ENCODE measurements around the gene SLC7A11. TPM values are rescaled to one million over a fixed set of nuclear protein-coding genes. Genes with fewer than 3 reads are reported as not detected.

The SLC7A11 gene
- total RNA-seq, 2 donors from 2014 or later, result 1.5 to 5.0 TPM

DNA sequence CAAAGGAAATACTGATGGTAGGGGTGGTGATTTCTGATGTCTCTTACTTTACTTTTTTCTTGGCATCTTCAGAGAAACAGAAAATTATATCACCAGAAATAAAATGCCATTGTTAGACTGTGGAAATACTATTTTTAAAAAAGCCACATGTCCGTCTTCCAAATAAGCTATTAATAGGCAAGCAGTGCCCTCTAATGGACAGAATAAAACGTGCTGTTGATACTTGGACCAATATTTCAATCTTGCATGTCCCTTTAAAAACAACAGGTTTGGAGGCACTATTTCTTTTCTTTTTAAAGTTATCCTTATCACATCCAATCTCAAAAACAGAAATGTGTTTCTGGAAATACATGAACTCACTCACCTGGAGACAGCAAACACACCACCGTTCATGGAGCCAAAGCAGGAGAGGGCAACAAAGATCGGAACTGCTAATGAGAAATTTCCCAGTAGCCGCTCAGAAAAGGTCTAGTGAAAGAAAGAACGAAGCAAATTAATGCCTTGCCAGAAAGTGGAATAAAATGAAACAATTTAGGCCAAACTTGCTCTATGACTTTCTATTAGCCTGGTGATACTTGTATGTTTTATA lies 59.2 kb downstream of the SLC7A11 start:
- Histone ChIP-seq H3K36me3 (no peaks in the 10 kb centered on the region), H3K4me3 (no peak overlapping the region), H3K9me3 (no peaks in the 10 kb centered on the region), H3K27me3 (no peaks in the 10 kb centered on the region), H3K27ac (peak overlapping the region; percentile 40 to 77), H3K4me1 (peaks cover 0 to 35% of the 10 kb centered on the region in 2 donors)
- no peak for DNase-seq (ENCODE audit: low spot score)
- TF ChIP-seq, protein P1, sequence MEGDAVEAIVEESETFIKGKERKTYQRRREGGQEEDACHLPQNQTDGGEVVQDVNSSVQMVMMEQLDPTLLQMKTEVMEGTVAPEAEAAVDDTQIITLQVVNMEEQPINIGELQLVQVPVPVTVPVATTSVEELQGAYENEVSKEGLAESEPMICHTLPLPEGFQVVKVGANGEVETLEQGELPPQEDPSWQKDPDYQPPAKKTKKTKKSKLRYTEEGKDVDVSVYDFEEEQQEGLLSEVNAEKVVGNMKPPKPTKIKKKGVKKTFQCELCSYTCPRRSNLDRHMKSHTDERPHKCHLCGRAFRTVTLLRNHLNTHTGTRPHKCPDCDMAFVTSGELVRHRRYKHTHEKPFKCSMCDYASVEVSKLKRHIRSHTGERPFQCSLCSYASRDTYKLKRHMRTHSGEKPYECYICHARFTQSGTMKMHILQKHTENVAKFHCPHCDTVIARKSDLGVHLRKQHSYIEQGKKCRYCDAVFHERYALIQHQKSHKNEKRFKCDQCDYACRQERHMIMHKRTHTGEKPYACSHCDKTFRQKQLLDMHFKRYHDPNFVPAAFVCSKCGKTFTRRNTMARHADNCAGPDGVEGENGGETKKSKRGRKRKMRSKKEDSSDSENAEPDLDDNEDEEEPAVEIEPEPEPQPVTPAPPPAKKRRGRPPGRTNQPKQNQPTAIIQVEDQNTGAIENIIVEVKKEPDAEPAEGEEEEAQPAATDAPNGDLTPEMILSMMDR (IDR thresholded peaks at IDR 0.05), result peak; percentile 53 to 79

DNA sequence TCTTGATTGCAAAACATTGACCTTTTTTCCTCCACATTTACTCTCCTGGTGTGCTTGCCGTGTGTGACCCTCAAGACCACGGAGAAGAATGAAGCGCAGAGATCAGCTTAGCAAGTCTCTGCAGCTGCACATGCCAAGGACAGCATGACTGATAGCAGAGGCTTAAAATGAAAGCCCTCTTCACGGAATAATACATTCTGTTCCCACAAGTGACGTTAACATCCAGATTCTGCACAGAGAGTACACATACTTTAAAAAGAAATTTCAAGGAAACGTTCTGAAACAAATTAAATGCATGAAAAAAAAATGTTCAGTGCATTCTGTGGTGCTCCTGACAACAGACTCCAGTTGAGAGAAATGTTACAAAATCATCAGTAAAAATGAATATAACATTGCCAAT lies 60.9 kb downstream of the SLC7A11 start:
- H3K4me3 ChIP-seq, result no peak overlapping the region
- H3K4me1 ChIP-seq, result peaks cover 0 to 35% of the 10 kb centered on the region in 2 donors
- no peaks in the 10 kb centered on the region for H3K9me3 ChIP-seq
- no peaks in the 10 kb centered on the region for H3K27me3 ChIP-seq
- TF ChIP-seq, protein P1 (IDR thresholded peaks at IDR 0.05), result no peak
- no peak for DNase-seq (ENCODE audit: low spot score)
- H3K27ac ChIP-seq, result peak overlapping the region; percentile 40 to 77
- H3K36me3 ChIP-seq, result no peaks in the 10 kb centered on the region

DNA sequence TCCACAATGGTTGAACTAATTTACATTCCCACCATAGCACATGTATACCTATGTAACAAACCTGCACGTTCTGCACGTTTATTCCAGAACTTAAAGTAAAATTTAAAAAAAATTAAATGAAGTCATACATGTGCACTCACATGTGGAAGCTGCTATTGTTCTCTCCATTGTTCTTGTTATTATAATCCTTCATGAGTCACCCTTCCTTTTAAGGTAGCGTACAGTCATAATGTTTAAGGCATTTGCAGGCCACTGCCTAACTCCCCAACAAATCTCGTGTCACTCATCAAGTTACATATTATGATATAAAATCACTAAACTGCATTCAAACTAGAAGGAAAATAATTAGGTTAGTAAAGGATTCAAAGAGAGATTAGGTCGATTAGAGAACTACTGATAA lies 63.6 kb downstream of the SLC7A11 start:
- no peaks in the 10 kb centered on the region for H3K27me3 ChIP-seq
- TF ChIP-seq, protein P1 (IDR thresholded peaks at IDR 0.05), result no peak
- H3K27ac ChIP-seq, result no peak overlapping the region
- H3K4me3 ChIP-seq, result no peak overlapping the region
- DNase-seq (ENCODE audit: low spot score), result no peak
- H3K9me3 ChIP-seq, result no peaks in the 10 kb centered on the region
- no peaks in the 10 kb centered on the region for H3K36me3 ChIP-seq
- H3K4me1 ChIP-seq, result peaks cover 0 to 33% of the 10 kb centered on the region in 2 donors

DNA sequence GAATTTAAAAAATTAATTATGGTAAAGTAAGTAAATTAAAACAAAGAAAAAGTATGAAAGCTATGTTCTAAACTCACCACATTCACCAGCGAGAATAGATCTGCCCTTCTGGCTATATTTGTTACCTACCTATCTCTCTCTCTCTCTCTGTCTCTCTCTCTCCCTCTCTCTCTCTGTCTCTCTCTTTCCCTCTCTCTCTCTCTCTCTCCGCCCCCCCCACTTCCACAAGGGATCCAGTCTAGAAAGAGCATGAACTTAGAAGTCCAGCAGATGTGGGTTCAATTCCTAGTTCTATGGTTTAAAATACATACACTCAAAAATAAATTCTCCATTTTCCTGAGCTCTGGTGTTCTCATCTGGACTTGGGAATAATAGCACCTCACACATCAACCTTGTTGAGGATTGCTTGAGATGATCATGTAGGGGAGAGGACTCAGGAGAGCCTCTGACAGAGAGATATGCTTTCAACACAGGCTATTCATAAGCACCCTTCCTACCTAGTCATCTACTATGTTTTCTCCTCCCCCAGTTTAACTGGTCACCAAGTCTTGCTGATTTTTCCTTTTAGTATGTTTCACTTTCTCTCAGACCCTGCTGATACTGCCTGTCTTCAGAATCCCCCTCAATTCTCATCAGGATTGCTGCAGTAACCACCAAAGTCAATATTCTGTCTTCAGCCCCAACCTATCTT lies 64.7 kb downstream of the SLC7A11 start:
- no peak overlapping the region for H3K27ac ChIP-seq
- H3K4me1 ChIP-seq, result peaks cover 0 to 27% of the 10 kb centered on the region in 2 donors
- TF ChIP-seq, protein P1 (IDR thresholded peaks at IDR 0.05), result no peak
- no peaks in the 10 kb centered on the region for H3K36me3 ChIP-seq
- H3K4me3 ChIP-seq, result no peak overlapping the region
- no peaks in the 10 kb centered on the region for H3K9me3 ChIP-seq
- no peak for DNase-seq (ENCODE audit: low spot score)
- H3K27me3 ChIP-seq, result no peaks in the 10 kb centered on the region

DNA sequence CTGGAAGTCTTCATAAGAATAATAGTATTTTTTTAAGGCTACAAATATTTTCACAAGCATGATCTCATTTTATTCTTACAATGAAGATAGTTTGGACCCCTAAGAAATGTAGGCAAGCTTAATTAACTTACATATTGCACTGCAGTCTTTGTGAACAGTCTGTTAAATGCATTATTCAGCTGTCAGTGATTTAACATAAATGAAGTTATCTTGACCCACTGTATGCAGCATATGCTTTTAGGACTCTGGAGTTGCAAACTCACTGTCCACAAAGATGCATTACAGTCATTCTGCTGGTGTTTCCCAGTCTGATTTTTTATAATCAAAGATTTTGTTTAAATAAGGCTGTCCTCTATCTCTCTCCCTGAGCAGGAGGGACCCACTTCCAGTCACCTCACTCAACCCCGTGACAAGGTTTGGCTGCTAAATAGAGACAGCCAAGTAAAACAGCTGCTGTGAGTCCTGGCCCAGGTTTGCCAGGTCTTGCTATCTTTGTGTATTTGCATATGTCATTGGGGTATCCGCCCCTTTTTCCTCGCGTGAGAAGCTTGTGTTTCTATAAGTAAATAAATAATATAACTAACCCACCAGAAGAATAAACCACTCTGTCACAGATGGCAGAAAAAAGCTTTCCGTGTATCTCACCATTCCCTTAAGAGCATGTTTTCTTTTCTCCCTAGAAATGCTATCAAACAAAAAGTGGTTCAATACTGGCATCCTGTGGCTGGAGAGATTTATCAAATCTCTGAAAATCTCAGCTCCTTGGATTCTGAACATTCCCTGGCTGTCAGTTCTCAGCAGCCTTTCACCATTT lies 67.0 kb downstream of the SLC7A11 start:
- DNase-seq (ENCODE audit: low spot score), result no peak
- TF ChIP-seq, protein P1 (IDR thresholded peaks at IDR 0.05), result no peak
- H3K4me3 ChIP-seq, result no peak overlapping the region
- peak overlapping the region; percentile 19 to 57 for H3K27ac ChIP-seq
- H3K4me1 ChIP-seq, result peaks cover 0 to 8% of the 10 kb centered on the region in 2 donors
- no peaks in the 10 kb centered on the region for H3K27me3 ChIP-seq
- no peaks in the 10 kb centered on the region for H3K36me3 ChIP-seq
- H3K9me3 ChIP-seq, result no peaks in the 10 kb centered on the region
